Stimulated activated CD4-positive, alpha-beta T cell treated with anti-CD3 and anti-CD28 coated beads, TNF-alpha, amount 100 ng/mL, for 4 hours (primary cell): ENCODE data around the gene EN1.

Experiments used
- DNase-seq, 3 experiments: peaks; one replicate each; pipeline ENCODE4 v3.0.0-alpha.2; 2020; ENCODE audit warnings: low read depth in 3 of 3

EN1 gene

GRCh38 chr2:118856330-118856977 lies 9.0 kb upstream of the EN1 start:
- no peak for DNase-seq

DNA sequence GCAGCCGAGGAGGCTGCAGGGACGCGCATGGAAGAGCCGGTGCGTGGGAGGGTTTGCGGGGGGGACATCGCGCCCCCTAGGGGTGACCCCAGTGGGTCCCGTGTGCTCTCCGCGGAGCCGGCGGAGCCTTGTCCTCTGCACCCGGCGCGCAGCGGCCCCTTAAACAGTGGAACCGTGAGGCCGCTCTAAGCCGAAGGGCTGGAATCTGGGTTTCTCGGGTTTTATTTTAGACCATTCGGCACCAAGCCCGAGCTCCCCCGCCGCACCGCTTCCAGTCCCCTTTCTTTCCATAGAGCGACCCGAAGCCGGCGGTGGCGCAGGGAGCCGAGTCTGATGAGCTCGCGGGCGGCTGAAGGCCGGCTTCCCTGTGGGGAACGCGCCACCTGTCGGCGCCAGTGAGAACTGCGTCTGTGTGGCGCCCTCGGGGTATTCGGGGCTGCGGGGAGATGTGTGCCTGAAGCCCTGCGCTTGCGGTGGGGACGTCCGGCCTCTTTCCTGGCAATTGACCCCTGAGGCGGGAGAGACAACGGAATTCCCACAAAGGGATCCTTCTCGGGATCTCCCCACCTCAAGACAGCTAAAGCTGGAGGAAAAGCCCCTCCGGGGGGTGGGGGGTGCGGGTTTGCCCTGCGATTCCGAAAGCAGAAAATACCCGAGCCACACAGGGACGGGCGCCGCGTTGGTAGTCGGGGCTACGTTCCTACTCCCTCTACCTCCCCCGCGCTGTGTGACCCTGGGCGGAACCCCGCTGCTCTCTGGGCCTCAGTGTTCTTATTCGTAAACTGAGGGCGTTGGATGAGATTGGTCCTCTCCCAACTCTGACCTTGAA lies 8.2 kb upstream of the EN1 start:
- peak; percentile 61 to 73 (median 70) for DNase-seq

- no peak for DNase-seq
Observed at GRCh38 chr2:118854507-118855345, 7.3 kb upstream of the EN1 start.

GRCh38 chr2:118853651-118854291 lies 6.3 kb upstream of the EN1 start:
- no peak for DNase-seq

- no peak for DNase-seq
Observed at GRCh38 chr2:118853129-118853640, 5.7 kb upstream of the EN1 start.

- no peak for DNase-seq
Observed at GRCh38 chr2:118852605-118853128, 5.2 kb upstream of the EN1 start.

- DNase-seq: no peak
Observed at GRCh38 chr2:118851650-118852049, 4.2 kb upstream of the EN1 start.

DNA sequence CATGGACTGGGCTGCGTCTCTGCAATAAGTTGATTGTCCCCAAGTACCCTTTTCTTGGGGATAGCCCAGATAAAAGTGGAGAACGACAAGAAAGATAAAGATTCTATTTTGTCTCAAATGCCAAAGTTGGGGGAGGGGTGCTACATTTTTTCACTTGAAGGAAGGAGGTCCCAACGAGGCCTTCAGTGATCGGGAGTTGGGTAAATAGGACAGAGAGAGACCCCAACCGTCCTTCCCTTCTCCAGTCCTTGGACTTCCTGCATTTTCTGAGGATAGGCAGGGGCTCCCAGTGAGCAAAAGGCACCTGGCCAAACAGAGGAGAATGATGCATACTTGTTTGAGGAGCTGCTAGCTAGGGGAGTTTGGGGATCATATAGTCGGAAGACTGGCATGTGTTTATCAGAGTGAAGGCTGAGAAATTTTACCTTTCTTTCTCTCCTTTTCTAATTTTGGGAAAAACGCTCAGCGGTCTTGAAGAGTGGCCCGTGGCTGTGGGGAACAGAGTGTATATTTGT lies 3.5 kb upstream of the EN1 start:
- no peak for DNase-seq

GRCh38 chr2:118850168-118850900 lies 2.9 kb upstream of the EN1 start:
- no peak for DNase-seq

DNA sequence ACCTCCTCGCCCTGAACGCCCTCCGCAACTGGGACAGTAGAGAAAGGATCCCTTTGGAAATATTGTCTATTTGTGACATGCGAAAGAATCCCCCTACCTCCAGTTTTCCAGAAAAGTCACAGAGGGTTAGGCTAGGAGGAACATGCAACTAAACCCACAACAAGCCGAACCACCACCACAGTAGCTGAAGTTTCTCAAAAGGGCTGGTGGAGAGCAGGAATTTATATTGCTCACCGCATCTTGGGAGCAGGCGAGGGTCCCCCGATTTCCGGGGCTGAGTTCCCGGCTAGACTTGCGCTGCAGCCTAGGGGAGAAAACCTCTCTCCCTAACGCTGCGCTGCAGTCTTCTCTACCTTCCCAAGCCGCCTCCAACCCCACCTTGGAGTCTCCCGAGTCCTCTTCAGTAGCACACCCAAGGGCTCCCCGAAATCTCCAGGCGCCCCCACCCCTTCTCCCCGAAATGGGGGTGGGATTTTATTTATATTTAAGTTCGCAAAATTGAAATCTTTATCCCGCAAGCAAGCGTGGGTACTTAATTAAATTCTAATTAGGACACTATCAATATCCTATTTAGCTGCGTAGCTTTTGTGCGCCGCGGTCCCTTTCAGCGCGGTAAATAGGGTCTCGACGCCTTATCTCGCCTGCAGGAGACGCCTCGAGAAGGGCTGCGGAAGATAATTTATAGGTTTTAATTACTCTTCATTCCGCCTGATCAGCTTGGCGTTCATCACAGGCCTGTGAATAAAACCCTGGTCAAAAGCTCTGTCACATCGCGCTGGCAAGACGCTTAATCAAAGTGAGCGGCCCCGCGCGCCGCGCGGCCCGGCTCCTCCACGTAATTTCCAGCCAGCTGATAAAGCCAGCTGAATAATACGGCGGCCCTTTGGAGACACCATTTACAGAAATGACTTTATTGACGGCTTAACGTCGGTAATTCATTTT lies 2.0 kb upstream of the EN1 start:
- DNase-seq: no peak

- no peak for DNase-seq
Observed at GRCh38 chr2:118848381-118849225, 1.2 kb upstream of the EN1 start.

DNA sequence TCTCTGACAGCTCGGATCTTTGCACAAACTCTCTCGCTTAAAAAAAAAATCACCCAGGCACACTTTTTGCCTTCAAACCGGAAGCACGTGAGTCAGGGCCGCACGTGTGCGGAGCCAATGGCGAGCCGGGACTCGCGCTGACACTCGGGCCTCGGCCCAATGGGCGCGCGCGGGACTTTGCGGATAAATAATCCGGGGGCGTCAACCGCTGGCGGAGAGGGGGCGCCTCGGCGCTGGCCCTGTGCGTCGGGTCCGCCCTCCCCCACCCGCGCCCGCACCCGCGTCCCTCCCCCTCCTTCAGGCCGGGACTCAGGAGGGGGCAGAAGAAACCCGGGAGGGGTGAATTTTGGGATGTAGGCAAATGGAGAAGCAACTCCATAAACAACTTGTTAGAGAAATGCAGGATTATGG lies 319 bp upstream of the EN1 start:
- no peak for DNase-seq

GRCh38 chr2:118846442-118846952 lies 951 bp downstream of the EN1 start:
- DNase-seq: no peak

- DNase-seq: no peak
Observed at GRCh38 chr2:118845522-118846441, 1.7 kb downstream of the EN1 start.

- DNase-seq: no peak
Observed at GRCh38 chr2:118845005-118845521, 2.4 kb downstream of the EN1 start.

GRCh38 chr2:118844261-118845004 lies 3.0 kb downstream of the EN1 start:
- DNase-seq: no peak
